KBM-7 (cell line): ENCODE data around the gene CBLC.

Experiments
- DNase-seq: peaks from one replicate; pipeline ENCODE4 v3.0.0-alpha.2; 2015
- in situ Hi-C: fragments of 300-500 bp; cut with MboI; formaldehyde crosslinking; loops from 2 replicates; pipeline ENCODE4 v1.14.3; 2020; ENCODE audit warnings: low sequenced_read_pairs, low pct_unique_long_range_greater_than_20kb, mixed read lengths

The CBLC gene

GRCh38 chr19:44845612-44846454 lies 68.1 kb downstream of the CBLC start, which contains the start of gene NECTIN2:
Gene NECTIN2 (plus strand): TSS chr19:44846297. CDS start chr19:44846526, 229 bp downstream.
- in situ Hi-C loops = no loop called here
- DNase-seq = peak; percentile 98

GRCh38 chr19:44846455-44847143 lies 68.9 kb downstream of the CBLC start:
- no peak for DNase-seq
- in situ Hi-C loops = no loop called here

- in situ Hi-C loops = no loop called here
- no peak for DNase-seq
Measured at GRCh38 chr19:44847144-44848035, 69.7 kb downstream of the CBLC start.

- no peak for DNase-seq
Measured at GRCh38 chr19:44848036-44848811, 70.5 kb downstream of the CBLC start.

GRCh38 chr19:44848812-44849447 lies 71.2 kb downstream of the CBLC start:
- in situ Hi-C loops = no loop called here

More at GRCh38 chr19:44848036-44848811, 70.5 kb downstream of the CBLC start:
- in situ Hi-C loops = no loop called here

More at GRCh38 chr19:44848812-44849447, 71.2 kb downstream of the CBLC start:
- no peak for DNase-seq
